Stimulated activated CD8-positive, alpha-beta memory T cell treated with anti-CD3 and anti-CD28 coated beads, Interleukin-15, amount 100 ng/mL, for 1 hour (primary cell): Measurements from ENCODE around the gene PIPOX.

Source experiments
- DNase-seq: peaks from one replicate; pipeline ENCODE4 v3.0.0-alpha.2; 2020; ENCODE audit warnings: low read depth

The PIPOX gene

DNA sequence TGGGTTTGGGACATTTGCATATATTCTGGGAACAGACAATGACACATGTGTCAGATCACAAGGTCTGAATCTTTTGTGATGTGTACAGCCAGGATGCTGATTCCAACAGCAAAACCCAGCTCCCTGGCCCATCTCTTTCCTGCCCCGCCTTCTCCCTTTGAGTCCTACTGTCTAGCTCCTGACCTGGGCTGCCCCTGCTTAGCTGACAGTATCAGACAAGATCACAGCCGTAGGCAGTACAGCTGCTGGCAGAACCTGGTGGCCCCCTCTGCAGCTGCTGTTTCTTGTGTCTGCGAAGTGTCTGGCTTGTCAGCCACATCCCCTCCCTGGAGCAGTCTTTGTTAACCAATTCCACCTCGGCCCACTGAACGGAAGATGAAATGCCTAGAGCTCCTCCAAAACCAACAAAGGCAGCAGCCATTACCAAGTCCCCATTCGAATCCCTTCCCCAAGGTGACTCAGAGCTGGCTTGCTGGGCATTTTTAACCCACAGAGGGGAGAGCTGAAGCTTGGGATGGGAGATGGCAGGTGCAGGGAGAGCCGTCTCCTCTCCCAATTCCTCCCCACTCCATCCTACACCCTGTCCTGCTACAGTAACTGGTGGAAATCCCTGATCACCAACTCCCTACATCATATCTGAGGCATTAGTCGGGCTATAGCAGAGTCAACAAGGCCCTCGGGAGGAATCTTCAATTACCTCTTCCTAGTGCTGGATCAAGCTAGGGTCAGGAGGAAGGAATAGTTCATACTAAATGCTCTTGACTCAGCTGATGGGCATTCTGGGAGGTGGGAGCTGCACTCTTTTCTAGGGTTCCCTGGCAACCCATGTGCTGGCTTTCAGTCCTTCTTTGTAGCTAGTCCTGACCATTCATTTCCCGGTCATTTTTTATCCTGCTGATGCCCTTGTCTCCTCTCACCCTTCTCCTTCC, 5.8 kb downstream of the PIPOX start:
- no peak for DNase-seq

GRCh38 chr17:29049541-29050145, 6.7 kb downstream of the PIPOX start:
- DNase-seq: no peak

GRCh38 chr17:29050176-29050575, 7.2 kb downstream of the PIPOX start:
- no peak for DNase-seq

GRCh38 chr17:29051194-29051593, 8.3 kb downstream of the PIPOX start:
- DNase-seq: no peak

DNA sequence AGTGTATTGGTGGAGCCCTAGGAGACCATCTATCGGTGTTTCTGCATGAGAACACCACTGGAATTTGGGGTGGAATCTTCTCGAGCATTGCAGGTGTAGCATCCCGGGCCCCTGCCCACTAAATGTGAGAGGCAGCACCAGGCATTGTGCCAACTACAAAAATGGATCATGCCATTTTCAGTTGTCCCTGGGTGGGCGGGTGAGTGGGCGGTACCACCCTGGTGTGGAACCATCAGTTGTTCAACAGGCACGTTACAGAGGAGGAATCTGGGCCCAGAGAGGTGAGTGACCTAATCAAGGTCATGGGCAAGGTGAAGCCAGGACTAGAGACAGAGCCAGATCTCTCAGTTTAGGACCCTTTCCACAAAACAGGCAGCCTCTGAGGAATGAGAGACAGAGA, 8.8 kb downstream of the PIPOX start:
- DNase-seq: no peak

DNA sequence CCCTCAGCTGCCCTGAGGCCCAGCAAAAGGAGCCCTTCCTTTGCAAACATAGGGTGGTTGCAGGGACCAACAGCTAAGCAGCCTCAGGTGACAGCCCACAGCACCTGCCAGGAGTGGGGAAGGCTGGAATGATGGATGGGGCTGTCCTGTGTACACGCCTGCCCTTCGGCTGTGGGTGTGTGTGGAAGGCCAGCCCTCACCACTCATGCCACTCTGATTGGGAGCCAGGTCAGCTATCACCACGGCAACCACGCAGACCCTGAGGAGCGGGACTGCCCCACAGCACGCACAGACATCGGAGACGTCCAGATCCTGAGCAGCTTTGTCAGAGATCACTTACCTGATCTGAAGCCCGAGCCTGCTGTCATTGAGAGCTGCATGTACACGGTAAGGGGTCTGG, 11.9 kb downstream of the PIPOX start:
- DNase-seq: no peak

GRCh38 chr17:29057361-29057760, 14.4 kb downstream of the PIPOX start:
- no peak for DNase-seq

- no peak for DNase-seq
Measured at GRCh38 chr17:29058391-29058790, 15.4 kb downstream of the PIPOX start.

DNA sequence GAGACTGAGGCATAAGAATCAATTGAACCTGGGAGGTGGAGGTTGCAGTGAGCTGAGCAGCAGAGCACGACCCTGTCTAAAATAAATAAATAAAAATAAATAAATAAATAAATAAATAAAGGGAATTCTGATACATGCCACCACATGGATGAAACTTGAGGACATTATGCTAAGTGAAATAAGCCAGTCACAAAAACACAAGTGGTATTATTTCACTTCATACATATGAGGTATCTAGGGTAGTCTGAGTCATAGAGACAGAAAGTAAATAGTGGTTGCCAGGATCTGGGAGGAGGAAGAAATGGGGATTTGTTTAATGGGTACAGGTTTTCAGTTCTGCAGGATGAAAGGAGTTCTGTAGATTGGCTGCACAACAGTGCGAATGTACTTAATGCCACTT, 16.3 kb downstream of the PIPOX start:
- no peak for DNase-seq

GRCh38 chr17:29060475-29060874, 17.5 kb downstream of the PIPOX start:
- DNase-seq: no peak

GRCh38 chr17:29061036-29061435, 18.1 kb downstream of the PIPOX start:
- no peak for DNase-seq

DNA sequence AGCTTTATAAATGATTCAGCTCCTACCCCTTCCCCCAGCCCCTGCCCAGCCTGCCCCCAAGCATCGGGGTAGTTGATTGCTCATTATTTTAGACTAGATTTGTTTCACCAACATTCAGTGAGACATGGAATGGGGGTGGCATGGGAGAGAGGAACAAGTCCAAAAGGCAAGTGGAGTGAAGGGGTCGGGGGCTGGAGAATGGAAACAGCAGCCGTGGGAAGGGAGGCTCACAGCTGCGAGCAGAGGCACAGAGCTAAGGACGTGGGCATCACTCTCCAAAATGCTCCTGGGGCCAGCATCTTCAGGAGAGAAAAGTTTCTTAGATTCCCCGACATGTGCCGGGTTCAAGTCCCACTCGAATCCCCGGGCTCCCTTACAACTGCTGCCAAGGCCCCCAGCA, 19.3 kb downstream of the PIPOX start:
- no peak for DNase-seq

GRCh38 chr17:29063992-29064391, 21.1 kb downstream of the PIPOX start:
- no peak for DNase-seq

- DNase-seq: no peak
Measured at GRCh38 chr17:29066047-29066446, 23.1 kb downstream of the PIPOX start.

DNA sequence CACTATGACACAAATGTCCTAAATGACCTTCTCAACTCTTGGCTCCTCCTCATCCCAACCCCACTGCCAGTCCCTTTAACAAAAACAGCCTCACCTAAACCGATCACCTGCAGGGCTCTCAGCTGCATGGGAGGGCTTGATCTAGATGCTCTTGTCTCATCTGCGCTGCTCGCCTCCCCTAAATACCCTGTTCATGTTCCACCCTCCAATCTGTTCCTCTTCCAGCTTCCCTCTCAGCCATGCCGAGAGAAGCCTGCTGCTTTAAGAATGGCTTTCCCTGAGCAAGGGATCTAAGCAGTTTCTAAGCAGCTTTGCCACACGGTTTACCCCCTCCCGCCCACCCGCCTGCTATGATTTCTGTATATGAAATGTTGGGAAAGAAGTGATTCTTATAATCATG, 23.7 kb downstream of the PIPOX start:
- no peak for DNase-seq

DNA sequence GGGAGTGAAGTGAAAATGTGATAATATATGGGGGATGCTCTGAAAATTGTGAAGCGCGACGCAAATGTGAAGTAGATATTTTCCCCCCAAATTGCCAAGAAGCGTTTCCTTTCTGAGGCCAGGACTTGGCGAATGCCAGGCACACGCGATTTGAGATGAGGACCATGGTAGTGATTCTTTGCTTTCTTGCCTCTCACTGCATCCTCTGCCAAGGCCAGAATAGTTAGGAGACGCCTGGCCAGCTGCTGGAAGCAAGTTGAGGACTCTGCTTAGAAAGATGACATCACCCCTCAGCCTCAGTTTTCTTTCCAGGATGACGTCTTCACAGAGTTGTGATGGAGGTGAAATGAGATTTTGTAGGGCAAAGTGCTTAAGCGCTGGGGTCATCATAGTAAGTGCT, 25.9 kb downstream of the PIPOX start:
- DNase-seq: no peak

GRCh38 chr17:29069526-29070041, 26.6 kb downstream of the PIPOX start:
- DNase-seq: no peak

- no peak for DNase-seq
Measured at GRCh38 chr17:29070308-29070707, 27.4 kb downstream of the PIPOX start.

DNA sequence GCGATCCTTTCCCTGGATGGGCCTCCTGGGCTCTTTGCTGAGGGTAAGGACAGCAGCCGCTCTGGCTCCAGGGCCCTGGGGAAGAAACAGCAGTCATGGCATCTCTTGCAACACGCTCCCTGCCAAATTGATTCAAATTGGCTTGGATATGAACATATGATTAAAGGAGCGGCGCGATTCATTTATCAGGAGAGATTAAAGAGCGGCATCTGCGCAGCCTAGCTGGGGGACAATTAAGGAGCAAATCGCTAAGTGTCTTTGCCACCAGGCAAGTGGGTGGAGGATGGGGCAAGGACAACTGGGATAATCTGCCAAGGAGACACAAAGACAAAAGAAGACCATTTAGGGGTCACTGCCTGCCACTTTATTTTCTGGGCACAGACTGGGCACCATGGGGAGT, 27.8 kb downstream of the PIPOX start:
- no peak for DNase-seq

- no peak for DNase-seq
Measured at GRCh38 chr17:29071303-29071702, 28.4 kb downstream of the PIPOX start.

- no peak for DNase-seq
Measured at GRCh38 chr17:29073045-29073444, 30.1 kb downstream of the PIPOX start.

DNA sequence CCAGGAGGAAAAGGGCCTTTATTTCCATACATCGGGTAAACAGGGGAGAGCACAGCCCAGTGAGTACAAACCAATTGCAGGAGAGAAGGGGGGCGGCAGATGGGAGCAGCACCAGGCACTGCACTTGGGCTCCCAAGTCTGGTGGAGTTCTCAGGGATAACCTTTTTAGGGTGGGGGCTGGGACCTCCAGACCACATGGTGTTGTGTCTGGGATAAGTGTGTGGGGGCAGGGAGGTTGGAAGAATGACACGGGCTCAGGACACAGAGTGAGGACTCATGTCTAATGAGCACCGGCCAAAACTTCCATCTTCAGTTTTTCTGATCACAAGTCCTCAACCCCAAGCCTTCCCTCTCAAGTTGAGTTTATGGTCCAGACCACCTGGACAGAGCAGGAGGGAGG, 30.6 kb downstream of the PIPOX start:
- DNase-seq: no peak

DNA sequence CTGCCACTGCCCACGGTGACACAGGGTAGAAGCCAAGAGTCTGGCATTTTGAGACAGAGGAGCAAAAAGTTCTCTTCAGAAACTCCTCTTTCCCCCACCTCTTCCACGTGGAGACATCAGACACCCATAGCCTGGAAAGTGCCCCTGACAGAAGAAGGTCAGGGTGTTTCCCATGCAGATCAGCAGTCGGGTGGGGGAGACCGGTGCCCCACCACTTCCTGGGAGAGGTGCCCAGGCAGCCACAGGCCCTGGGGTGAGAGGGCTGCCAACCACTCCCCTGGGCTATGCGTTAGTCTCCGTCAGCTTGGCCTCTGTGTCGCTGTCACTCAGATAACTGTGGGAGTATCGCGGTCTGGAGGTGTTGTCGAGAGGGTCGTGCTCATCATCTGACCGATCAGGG, 31.5 kb downstream of the PIPOX start:
- no peak for DNase-seq
